ENCODE measurements around the gene NGEF.

- TF ChIP-seq CTCF (IDR thresholded peaks at IDR 0.05; ENCODE audit: insufficient read depth, low read length) = no peak
- TF ChIP-seq POLR2AphosphoS5 (IDR thresholded peaks at IDR 0.05; ENCODE audit: low read depth) = no peak
- TF ChIP-seq SPI1 (IDR thresholded peaks at IDR 0.05; ENCODE audit: borderline replicate concordance, low read depth) = no peak
- no peak for TF ChIP-seq REST (IDR thresholded peaks at IDR 0.05; ENCODE audit: insufficient replicate concordance, low read depth)
Observed at GRCh38 chr2:232882505-232883115, 130.4 kb downstream of the NGEF start.
